Measurements from ENCODE around the gene RPL28. TPM values are rescaled to one million over a fixed set of nuclear protein-coding genes. Genes with fewer than 3 reads are reported as not detected.
"Not testable (repeated sequence)": the region's sequence is repeated elsewhere in the genome, so short reads cannot be mapped to it uniquely, and the experiment has no call there.

RPL28 gene
- total RNA-seq, 1 experiment from 2014 or later: 1,282 TPM

- DNase-seq (ENCODE audit: low spot score): peak; percentile 92
Observed at GRCh38 chr19:55447421-55448174, 61.9 kb downstream of the RPL28 start.

GRCh38 chr19:55448175-55448490 is 62.4 kb downstream of the RPL28 start:
- not testable (repeated sequence) for DNase-seq (ENCODE audit: low spot score)

- DNase-seq (ENCODE audit: low spot score): no peak
Observed at GRCh38 chr19:55449469-55449868, 63.7 kb downstream of the RPL28 start.

GRCh38 chr19:55451163-55451964 is 65.6 kb downstream of the RPL28 start:
- DNase-seq (ENCODE audit: low spot score): no peak

- no peak for DNase-seq (ENCODE audit: low spot score)
Observed at GRCh38 chr19:55451965-55452748, 66.4 kb downstream of the RPL28 start.

Other genes with a start within 250 kb of the RPL28 start
- 300 and 334 TPM in 2 replicates for gene TNNT1, start 236.7 kb upstream of the RPL28 start, total RNA-seq (2014; rRNA removed; shearing (Covaris generic))
- gene TNNI3, start 228.2 kb upstream of the RPL28 start, total RNA-seq (2014; rRNA removed; shearing (Covaris generic)): not detected in 2 replicates
- gene DNAAF3, start 219.3 kb upstream of the RPL28 start, total RNA-seq (2014; rRNA removed; shearing (Covaris generic)): 7.0 and 10.1 TPM in 2 replicates
- 0.62 TPM in 1 of 2 replicates, not detected in the other for gene SYT5, start 205.6 kb upstream of the RPL28 start, total RNA-seq (2014; rRNA removed; shearing (Covaris generic))
- 3.8 and 5.5 TPM in 2 replicates for gene PTPRH, start 176.4 kb upstream of the RPL28 start, total RNA-seq (2014; rRNA removed; shearing (Covaris generic))
- gene TMEM86B, start 157.2 kb upstream of the RPL28 start, total RNA-seq (2014; rRNA removed; shearing (Covaris generic)): 0.81 TPM in 1 of 2 replicates, not detected in the other
- 29.7 and 31.8 TPM in 2 replicates for gene PPP6R1, start 126.9 kb upstream of the RPL28 start, total RNA-seq (2014; rRNA removed; shearing (Covaris generic))
- 57.7 and 65.2 TPM in 2 replicates for gene HSPBP1, start 105.8 kb upstream of the RPL28 start, total RNA-seq (2014; rRNA removed; shearing (Covaris generic))
- 4.6 and 13.1 TPM in 2 replicates for gene BRSK1, start 101.9 kb upstream of the RPL28 start, total RNA-seq (2014; rRNA removed; shearing (Covaris generic))
- gene TMEM150B, start 60.6 kb upstream of the RPL28 start, total RNA-seq (2014; rRNA removed; shearing (Covaris generic)): not detected in 2 replicates
- gene KMT5C, start 46.1 kb upstream of the RPL28 start, total RNA-seq (2014; rRNA removed; shearing (Covaris generic)): 5.4 and 7.9 TPM in 2 replicates
- gene COX6B2, start 31.2 kb upstream of the RPL28 start, total RNA-seq (2014; rRNA removed; shearing (Covaris generic)): 0.95 TPM in 1 of 2 replicates, not detected in the other
- not detected in 2 replicates for gene GARIN5B, start 22.7 kb upstream of the RPL28 start, total RNA-seq (2014; rRNA removed; shearing (Covaris generic))
- 1.4 and 1.8 TPM in 2 replicates for gene IL11, start 15.5 kb upstream of the RPL28 start, total RNA-seq (2014; rRNA removed; shearing (Covaris generic))
- not detected in 2 replicates for gene TMEM190, start 9.1 kb upstream of the RPL28 start, total RNA-seq (2014; rRNA removed; shearing (Covaris generic))
- gene TMEM238, start 1.6 kb upstream of the RPL28 start, total RNA-seq (2014; rRNA removed; shearing (Covaris generic)): not detected in 2 replicates
- gene UBE2S, start 21.9 kb downstream of the RPL28 start, total RNA-seq (2014; rRNA removed; shearing (Covaris generic)): 284 and 324 TPM in 2 replicates
- not detected in 2 replicates for gene SHISA7, start 57.4 kb downstream of the RPL28 start, total RNA-seq (2014; rRNA removed; shearing (Covaris generic))
- 187 and 279 TPM in 2 replicates for gene ISOC2, start 75.7 kb downstream of the RPL28 start, total RNA-seq (2014; rRNA removed; shearing (Covaris generic))
- gene C19orf85, start 78.8 kb downstream of the RPL28 start, total RNA-seq (2014; rRNA removed; shearing (Covaris generic)): not detected in 2 replicates
- 1.4 and 3.9 TPM in 2 replicates for gene ZNF628, start 90.7 kb downstream of the RPL28 start, total RNA-seq (2014; rRNA removed; shearing (Covaris generic))
- gene NAT14, start 99.3 kb downstream of the RPL28 start, total RNA-seq (2014; rRNA removed; shearing (Covaris generic)): 28.0 and 28.9 TPM in 2 replicates
- 0.23 and 0.29 TPM in 2 replicates for gene SSC5D, start 102.5 kb downstream of the RPL28 start, total RNA-seq (2014; rRNA removed; shearing (Covaris generic))
- gene SBK2, start 151.2 kb downstream of the RPL28 start, total RNA-seq (2014; rRNA removed; shearing (Covaris generic)): not detected in 2 replicates
- gene SBK3, start 159.6 kb downstream of the RPL28 start, total RNA-seq (2014; rRNA removed; shearing (Covaris generic)): not detected in 2 replicates
- gene ZNF579, start 194.9 kb downstream of the RPL28 start, total RNA-seq (2014; rRNA removed; shearing (Covaris generic)): 2.5 and 4.6 TPM in 2 replicates
- 5.1 and 7.8 TPM in 2 replicates for gene FIZ1, start 213.6 kb downstream of the RPL28 start, total RNA-seq (2014; rRNA removed; shearing (Covaris generic))
- 16.7 and 21.9 TPM in 2 replicates for gene ZNF524, start 214.4 kb downstream of the RPL28 start, total RNA-seq (2014; rRNA removed; shearing (Covaris generic))
- gene ZNF865, start 219.7 kb downstream of the RPL28 start, total RNA-seq (2014; rRNA removed; shearing (Covaris generic)): 1.0 TPM in 2 replicates
- gene ZNF784, start 238.6 kb downstream of the RPL28 start, total RNA-seq (2014; rRNA removed; shearing (Covaris generic)): 5.2 and 7.2 TPM in 2 replicates

Data from H4 (cell line).